ENCODE data around the gene TBCK. TPM values are rescaled to one million over a fixed set of nuclear protein-coding genes. Genes with fewer than 3 reads are reported as not detected.

Gene TBCK
- total and polyA plus RNA-seq, 2 of the 13 experiments (the other 11 are each of a cell fraction or from before 2014, with no cell fraction given) = 51.0 to 62.4 TPM

DNA sequence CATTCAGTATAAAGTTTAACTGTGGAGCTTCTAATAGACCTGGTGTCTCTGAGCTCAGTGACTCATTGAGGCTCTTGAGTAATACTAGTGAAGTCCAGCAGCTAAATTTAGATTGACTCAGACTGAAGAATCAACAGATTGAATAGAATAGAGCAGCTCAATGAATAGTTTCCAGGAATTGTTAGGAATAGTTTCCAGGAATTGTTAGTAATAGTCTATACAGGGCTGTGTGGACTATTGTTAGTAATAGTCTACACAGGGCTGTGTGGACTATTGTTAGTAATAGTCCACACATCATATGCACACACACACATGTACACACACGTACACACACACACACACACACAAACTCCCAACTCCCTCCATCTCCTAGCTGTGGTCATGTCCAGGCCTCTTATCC, 49.6 kb upstream of the TBCK start (continued):
- TF ChIP-seq SOX5 (CRISPR knock-in tag; IDR thresholded peaks at IDR 0.05; ENCODE audit: borderline replicate concordance) = peak; percentile 53; the same call in 1 of the 2 replicates
- no peak for TF ChIP-seq REPIN1 (CRISPR knock-in tag; IDR thresholded peaks at IDR 0.05; ENCODE audit: borderline replicate concordance, low read depth)
- TF ChIP-seq, protein P1, sequence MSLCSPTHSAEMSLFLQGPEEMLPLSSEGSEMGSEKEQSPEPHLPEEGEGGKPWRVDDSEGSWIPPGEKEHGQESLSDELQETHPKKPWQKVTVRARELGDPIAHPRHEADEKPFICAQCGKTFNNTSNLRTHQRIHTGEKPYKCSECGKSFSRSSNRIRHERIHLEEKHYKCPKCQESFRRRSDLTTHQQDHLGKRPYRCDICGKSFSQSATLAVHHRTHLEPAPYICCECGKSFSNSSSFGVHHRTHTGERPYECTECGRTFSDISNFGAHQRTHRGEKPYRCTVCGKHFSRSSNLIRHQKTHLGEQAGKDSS (CRISPR knock-in tag; IDR thresholded peaks at IDR 0.05; ENCODE audit: borderline replicate concordance, low read depth) = no peak
- no peak for TF ChIP-seq ZSCAN31 (CRISPR knock-in tag; IDR thresholded peaks at IDR 0.05; ENCODE audit: low read depth)
- no peak for TF ChIP-seq ZNF292 (CRISPR knock-in tag; IDR thresholded peaks at IDR 0.05; ENCODE audit: borderline replicate concordance, low read depth)
- TF ChIP-seq, protein P2, sequence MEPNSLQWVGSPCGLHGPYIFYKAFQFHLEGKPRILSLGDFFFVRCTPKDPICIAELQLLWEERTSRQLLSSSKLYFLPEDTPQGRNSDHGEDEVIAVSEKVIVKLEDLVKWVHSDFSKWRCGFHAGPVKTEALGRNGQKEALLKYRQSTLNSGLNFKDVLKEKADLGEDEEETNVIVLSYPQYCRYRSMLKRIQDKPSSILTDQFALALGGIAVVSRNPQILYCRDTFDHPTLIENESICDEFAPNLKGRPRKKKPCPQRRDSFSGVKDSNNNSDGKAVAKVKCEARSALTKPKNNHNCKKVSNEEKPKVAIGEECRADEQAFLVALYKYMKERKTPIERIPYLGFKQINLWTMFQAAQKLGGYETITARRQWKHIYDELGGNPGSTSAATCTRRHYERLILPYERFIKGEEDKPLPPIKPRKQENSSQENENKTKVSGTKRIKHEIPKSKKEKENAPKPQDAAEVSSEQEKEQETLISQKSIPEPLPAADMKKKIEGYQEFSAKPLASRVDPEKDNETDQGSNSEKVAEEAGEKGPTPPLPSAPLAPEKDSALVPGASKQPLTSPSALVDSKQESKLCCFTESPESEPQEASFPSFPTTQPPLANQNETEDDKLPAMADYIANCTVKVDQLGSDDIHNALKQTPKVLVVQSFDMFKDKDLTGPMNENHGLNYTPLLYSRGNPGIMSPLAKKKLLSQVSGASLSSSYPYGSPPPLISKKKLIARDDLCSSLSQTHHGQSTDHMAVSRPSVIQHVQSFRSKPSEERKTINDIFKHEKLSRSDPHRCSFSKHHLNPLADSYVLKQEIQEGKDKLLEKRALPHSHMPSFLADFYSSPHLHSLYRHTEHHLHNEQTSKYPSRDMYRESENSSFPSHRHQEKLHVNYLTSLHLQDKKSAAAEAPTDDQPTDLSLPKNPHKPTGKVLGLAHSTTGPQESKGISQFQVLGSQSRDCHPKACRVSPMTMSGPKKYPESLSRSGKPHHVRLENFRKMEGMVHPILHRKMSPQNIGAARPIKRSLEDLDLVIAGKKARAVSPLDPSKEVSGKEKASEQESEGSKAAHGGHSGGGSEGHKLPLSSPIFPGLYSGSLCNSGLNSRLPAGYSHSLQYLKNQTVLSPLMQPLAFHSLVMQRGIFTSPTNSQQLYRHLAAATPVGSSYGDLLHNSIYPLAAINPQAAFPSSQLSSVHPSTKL (CRISPR knock-in tag; IDR thresholded peaks at IDR 0.05) = peak; percentile 71
- TF ChIP-seq, protein P3, sequence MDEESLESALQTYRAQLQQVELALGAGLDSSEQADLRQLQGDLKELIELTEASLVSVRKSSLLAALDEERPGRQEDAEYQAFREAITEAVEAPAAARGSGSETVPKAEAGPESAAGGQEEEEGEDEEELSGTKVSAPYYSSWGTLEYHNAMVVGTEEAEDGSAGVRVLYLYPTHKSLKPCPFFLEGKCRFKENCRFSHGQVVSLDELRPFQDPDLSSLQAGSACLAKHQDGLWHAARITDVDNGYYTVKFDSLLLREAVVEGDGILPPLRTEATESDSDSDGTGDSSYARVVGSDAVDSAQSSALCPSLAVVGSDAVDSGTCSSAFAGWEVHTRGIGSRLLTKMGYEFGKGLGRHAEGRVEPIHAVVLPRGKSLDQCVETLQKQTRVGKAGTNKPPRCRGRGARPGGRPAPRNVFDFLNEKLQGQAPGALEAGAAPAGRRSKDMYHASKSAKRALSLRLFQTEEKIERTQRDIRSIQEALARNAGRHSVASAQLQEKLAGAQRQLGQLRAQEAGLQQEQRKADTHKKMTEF (CRISPR knock-in tag; IDR thresholded peaks at IDR 0.05) = 0 out of 2 replicates have a peak, but pooled peaks have one; percentile 40
- TF ChIP-seq, protein P4, sequence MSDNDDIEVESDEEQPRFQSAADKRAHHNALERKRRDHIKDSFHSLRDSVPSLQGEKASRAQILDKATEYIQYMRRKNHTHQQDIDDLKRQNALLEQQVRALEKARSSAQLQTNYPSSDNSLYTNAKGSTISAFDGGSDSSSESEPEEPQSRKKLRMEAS (IDR thresholded peaks at IDR 0.05) = no peak
